ENCODE measurements around the gene ZPLD1.

DNA sequence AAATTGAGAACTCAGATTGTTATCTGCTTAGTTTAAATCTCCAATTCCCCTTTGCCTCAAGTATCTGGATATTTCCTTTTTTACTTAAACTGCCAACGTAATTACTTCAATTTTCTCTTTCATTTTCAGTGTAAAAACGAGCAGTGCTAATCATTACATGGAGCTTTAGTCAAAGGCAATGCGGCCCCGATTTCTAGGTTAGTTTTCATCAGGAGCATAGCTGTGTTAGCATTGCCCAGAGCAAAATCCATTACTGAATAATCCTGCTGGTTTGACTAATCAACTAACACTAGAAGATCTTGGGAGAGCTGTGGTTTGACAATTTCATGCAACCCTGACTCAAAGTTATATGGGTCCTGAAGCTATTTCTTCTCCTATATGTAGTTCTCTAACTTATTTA is 46.2 kb downstream of the ZPLD1 start:
- TF ChIP-seq CTCF (conservative IDR thresholded peaks at IDR 0.05) = no peak
- TF ChIP-seq EZH2 (IDR thresholded peaks at IDR 0.05; ENCODE audit: low read depth) = no peak
